Measurements from ENCODE around the gene ARRDC2. TPM values are rescaled to one million over a fixed set of nuclear protein-coding genes. Genes with fewer than 3 reads are reported as not detected.

Gene ARRDC2
- polyA plus RNA-seq, 3 donors: 13.8 to 99.8 (median 23.9) TPM

DNA sequence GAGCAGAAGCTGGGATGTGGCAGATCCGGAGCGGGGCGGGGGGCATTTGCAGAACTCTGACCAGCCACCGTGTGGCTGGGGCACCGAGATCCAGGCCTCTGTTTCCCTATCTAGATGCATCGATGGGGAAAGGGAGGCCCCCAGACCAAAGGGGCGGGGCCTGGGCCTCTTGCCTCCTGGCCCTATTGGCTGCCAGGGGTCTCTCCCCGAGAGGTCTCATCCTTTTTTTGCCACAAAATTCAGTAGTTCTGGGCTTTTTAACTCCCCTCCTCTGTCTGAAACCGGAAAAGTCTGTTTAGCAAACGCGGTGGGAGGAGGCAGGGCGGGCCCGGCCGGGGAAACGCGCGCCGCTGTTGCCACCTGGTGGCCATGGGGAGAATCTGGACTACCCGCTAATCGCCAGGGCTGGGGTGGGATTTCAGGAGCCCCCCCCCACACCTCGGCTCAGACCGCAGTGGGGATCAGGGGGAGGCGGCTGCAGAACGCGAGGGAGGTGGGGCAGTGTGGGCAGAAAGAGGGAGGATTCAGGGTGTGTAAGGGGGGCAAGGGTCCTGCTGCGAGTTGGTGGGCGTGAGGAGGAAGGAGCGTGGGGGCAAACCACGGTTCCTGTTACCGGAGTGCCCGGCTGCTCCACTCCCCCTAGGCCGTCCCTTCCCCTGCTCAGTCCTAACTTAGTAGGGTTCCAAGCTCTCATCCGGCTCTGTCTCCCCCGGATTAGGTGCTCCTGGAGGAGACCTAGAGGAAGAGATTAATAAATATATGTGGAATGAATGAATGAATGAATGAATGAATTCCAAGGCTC is 50.4 kb downstream of the ARRDC2 start:
- Histone ChIP-seq H2AFZ (ENCODE audit: insufficient read depth, low read depth, low read length, poor library complexity, severe bottlenecking) (peak overlapping the region; percentile 78), H4K20me1 (ENCODE audit: insufficient read depth, low read length) (no peaks in the 10 kb centered on the region), H3K9ac (ENCODE audit: insufficient read depth, low read length, poor library complexity, severe bottlenecking) (peak overlapping the region; percentile 53), H3K9me3 (replicated peaks in 1 of 2; ENCODE audit: control insufficient read depth in 1 of 2, insufficient read depth in 1 of 2, low read length in 2 of 2) (no peaks in the 10 kb centered on the region), H3K27me3 (ENCODE audit: control insufficient read depth in 2 of 2, insufficient read depth in 2 of 2, low read length in 2 of 2) (no peaks in the 10 kb centered on the region), H3K4me2 (replicated peaks; ENCODE audit: extremely low read depth, low read length, poor library complexity, severe bottlenecking) (peak overlapping the region; percentile 82), H3K4me3 (replicated peaks in 1 of 3; ENCODE audit: low read depth in 2 of 3, low read length in 3 of 3) (peak overlapping the region; percentile 1 to 69 (median 40)), H3K4me1 (ENCODE audit: control insufficient read depth in 1 of 2, insufficient read depth in 2 of 2, low read length in 2 of 2) (peaks cover 14 to 19% of the 10 kb centered on the region in 2 donors), H3K79me2 (ENCODE audit: insufficient read depth, low read length) (no peaks in the 10 kb centered on the region), H3K27ac (ENCODE audit: low read depth in 1 of 2, low read length in 2 of 2) (peak overlapping the region; percentile 54 to 61), H3K36me3 (replicated peaks in 1 of 2; ENCODE audit: control insufficient read depth in 1 of 2, insufficient read depth in 2 of 2, low read length in 2 of 2) (no peaks in the 10 kb centered on the region)
- under 1% methylated on average over 14 of the region's 34 CpGs for WGBS (ENCODE audit: insufficient coverage)
- H3K4me1 Mint-ChIP-seq: peaks cover 18% of the 10 kb centered on the region
- intact Hi-C loops (cut with micrococcal nuclease): loop anchor here (1.0 to 5.0 kb wide), 3 partner anchors 51 to 121 kb away; no protein-coding TSS in a partner anchor
- H3K9me3 Mint-ChIP-seq: peaks cover 0 to 4% (median 1%) of the 10 kb centered on the region in 7 donors
- peak overlapping the region; percentile 45 to 88 (median 74) for H3K27ac Mint-ChIP-seq
- peak; percentile 64 to 74 (median 72) for DNase-seq
- TF ChIP-seq, protein P1, sequence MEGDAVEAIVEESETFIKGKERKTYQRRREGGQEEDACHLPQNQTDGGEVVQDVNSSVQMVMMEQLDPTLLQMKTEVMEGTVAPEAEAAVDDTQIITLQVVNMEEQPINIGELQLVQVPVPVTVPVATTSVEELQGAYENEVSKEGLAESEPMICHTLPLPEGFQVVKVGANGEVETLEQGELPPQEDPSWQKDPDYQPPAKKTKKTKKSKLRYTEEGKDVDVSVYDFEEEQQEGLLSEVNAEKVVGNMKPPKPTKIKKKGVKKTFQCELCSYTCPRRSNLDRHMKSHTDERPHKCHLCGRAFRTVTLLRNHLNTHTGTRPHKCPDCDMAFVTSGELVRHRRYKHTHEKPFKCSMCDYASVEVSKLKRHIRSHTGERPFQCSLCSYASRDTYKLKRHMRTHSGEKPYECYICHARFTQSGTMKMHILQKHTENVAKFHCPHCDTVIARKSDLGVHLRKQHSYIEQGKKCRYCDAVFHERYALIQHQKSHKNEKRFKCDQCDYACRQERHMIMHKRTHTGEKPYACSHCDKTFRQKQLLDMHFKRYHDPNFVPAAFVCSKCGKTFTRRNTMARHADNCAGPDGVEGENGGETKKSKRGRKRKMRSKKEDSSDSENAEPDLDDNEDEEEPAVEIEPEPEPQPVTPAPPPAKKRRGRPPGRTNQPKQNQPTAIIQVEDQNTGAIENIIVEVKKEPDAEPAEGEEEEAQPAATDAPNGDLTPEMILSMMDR (IDR thresholded peaks at IDR 0.05): peak; percentile 98
- H3K4me3 Mint-ChIP-seq: peak overlapping the region; percentile 68 to 80
- peaks cover 5 to 7% of the 10 kb centered on the region in 2 donors for H3K36me3 Mint-ChIP-seq
- H3K27me3 Mint-ChIP-seq (ENCODE audit: low read depth in 3 of 3): peaks cover 0 to 3% (median 2%) of the 10 kb centered on the region in 3 donors

DNA sequence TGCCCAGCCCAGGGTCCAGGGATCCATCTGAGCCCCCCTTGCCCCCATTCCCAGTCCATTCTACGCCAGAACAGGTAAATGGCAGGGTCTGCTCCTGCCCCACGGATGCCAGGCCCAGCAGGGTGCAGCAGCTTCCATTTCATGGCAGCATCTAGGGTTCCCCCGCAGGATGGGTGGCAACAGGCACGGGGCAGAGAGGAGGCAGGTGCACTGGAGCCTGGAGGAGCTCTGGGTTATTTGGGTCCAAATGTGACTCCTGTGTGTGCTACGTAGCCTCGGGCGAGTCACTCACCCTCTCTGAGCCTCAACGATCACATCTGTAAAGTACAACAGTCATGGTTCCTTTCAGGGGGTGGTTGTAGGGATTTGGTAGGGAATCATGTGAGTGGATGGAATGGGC is 51.3 kb downstream of the ARRDC2 start:
- Mint-ChIP-seq H3K9me3 (peaks cover 0 to 4% (median 1%) of the 10 kb centered on the region in 7 donors), H3K27ac (no peak overlapping the region), H3K27me3 (ENCODE audit: low read depth in 3 of 3) (peaks cover 0 to 2% (median 2%) of the 10 kb centered on the region in 3 donors), H3K4me3 (no peak overlapping the region), H3K36me3 (peaks cover 5 to 7% of the 10 kb centered on the region in 2 donors), H3K4me1 (peaks cover 18% of the 10 kb centered on the region)
- DNase-seq: no peak
- Histone ChIP-seq H3K36me3 (replicated peaks in 1 of 2; ENCODE audit: control insufficient read depth in 1 of 2, insufficient read depth in 2 of 2, low read length in 2 of 2) (no peaks in the 10 kb centered on the region), H2AFZ (ENCODE audit: insufficient read depth, low read depth, low read length, poor library complexity, severe bottlenecking) (no peak overlapping the region), H3K4me3 (replicated peaks in 1 of 3; ENCODE audit: low read depth in 2 of 3, low read length in 3 of 3) (no peak overlapping the region), H3K79me2 (ENCODE audit: insufficient read depth, low read length) (no peaks in the 10 kb centered on the region), H3K9ac (ENCODE audit: insufficient read depth, low read length, poor library complexity, severe bottlenecking) (no peak overlapping the region), H3K9me3 (replicated peaks in 1 of 2; ENCODE audit: control insufficient read depth in 1 of 2, insufficient read depth in 1 of 2, low read length in 2 of 2) (no peaks in the 10 kb centered on the region), H3K4me2 (replicated peaks; ENCODE audit: extremely low read depth, low read length, poor library complexity, severe bottlenecking) (no peak overlapping the region), H3K27me3 (ENCODE audit: control insufficient read depth in 2 of 2, insufficient read depth in 2 of 2, low read length in 2 of 2) (no peaks in the 10 kb centered on the region), H3K27ac (ENCODE audit: low read depth in 1 of 2, low read length in 2 of 2) (no peak overlapping the region), H3K4me1 (ENCODE audit: control insufficient read depth in 1 of 2, insufficient read depth in 2 of 2, low read length in 2 of 2) (peaks cover 14 to 19% of the 10 kb centered on the region in 2 donors), H4K20me1 (ENCODE audit: insufficient read depth, low read length) (no peaks in the 10 kb centered on the region)
- TF ChIP-seq, protein P1 (IDR thresholded peaks at IDR 0.05): no peak
- intact Hi-C loops (cut with micrococcal nuclease): loop anchor here (1.0 to 5.0 kb wide), 3 partner anchors 52 to 122 kb away; no protein-coding TSS in a partner anchor
- 81% methylated on average over 6 of the region's 8 CpGs for WGBS (ENCODE audit: insufficient coverage)

Data from CD14-positive monocyte (primary cell).